Stimulated activated effector memory CD8-positive, alpha-beta T cell treated with anti-CD3 and anti-CD28 coated beads, Interleukin-12 subunit alpha, Interleukin-12 subunit beta, amount 100 ng/mL, for 72 hours (primary cell): ENCODE data around the gene EIF4A2.
"Not testable (repeated sequence)": the region's sequence is repeated elsewhere in the genome, so short reads cannot be mapped to it uniquely, and the experiment has no call there.

Experiments used
- ATAC-seq: fragments of 150-1000 bp; cut with Tn5 transposase; 2 replicates; pipeline ENCODE4 v1.10.0; 2021
- DNase-seq, 2 donors: peaks; one replicate each; pipeline ENCODE4 v3.0.0; 2021 to 2022; ENCODE audit warnings: low spot score in 2 of 2
- H3K27ac Mint-ChIP-seq: one replicate; pipeline ENCODE4 v1.8.0; 2022; ENCODE audit warnings: mild to moderate bottlenecking, mixed read lengths
- H3K36me3 Mint-ChIP-seq: one replicate; pipeline ENCODE4 v1.8.0; 2022; ENCODE audit warnings: mild to moderate bottlenecking, mixed read lengths
- H3K4me1 Mint-ChIP-seq: one replicate; pipeline ENCODE4 v1.8.0; 2022; ENCODE audit warnings: mixed read lengths
- H3K4me3 Mint-ChIP-seq: one replicate; pipeline ENCODE4 v1.8.0; 2022; ENCODE audit warnings: mild to moderate bottlenecking, mixed read lengths
- H3K9me3 Mint-ChIP-seq: one replicate; pipeline ENCODE4 v1.8.0; 2022; ENCODE audit warnings: mixed read lengths

The EIF4A2 gene

GRCh38 chr3:186798239-186798874 is 15.0 kb downstream of the EIF4A2 start:
- H3K4me3 Mint-ChIP-seq: no peak overlapping the region

GRCh38 chr3:186800285-186800684 is 16.9 kb downstream of the EIF4A2 start:
- no peak for ATAC-seq
- peaks cover 14% of the 10 kb centered on the region for H3K4me1 Mint-ChIP-seq

More at GRCh38 chr3:186798239-186798874, 15.0 kb downstream of the EIF4A2 start:
- no peak for DNase-seq
- Mint-ChIP-seq H3K9me3 (no peaks in the 10 kb centered on the region), H3K36me3 (peaks cover 100% of the 10 kb centered on the region), H3K4me1 (peaks cover 14% of the 10 kb centered on the region), H3K27ac (peak overlapping the region; percentile 20)
- ATAC-seq: peak; percentile 51

GRCh38 chr3:186802701-186803100 is 19.3 kb downstream of the EIF4A2 start:
- no peak overlapping the region for H3K27ac Mint-ChIP-seq
- H3K4me1 Mint-ChIP-seq: peaks cover 23% of the 10 kb centered on the region
- H3K4me3 Mint-ChIP-seq: no peak overlapping the region
- no peak for DNase-seq
- H3K36me3 Mint-ChIP-seq: peaks cover 78% of the 10 kb centered on the region
- no peak for ATAC-seq
- no peaks in the 10 kb centered on the region for H3K9me3 Mint-ChIP-seq

More at GRCh38 chr3:186800285-186800684, 16.9 kb downstream of the EIF4A2 start:
- no peak for DNase-seq
- H3K9me3 Mint-ChIP-seq: no peaks in the 10 kb centered on the region
- no peak overlapping the region for H3K4me3 Mint-ChIP-seq
- H3K36me3 Mint-ChIP-seq: peaks cover 100% of the 10 kb centered on the region
- H3K27ac Mint-ChIP-seq: no peak overlapping the region

- ATAC-seq, H3K9me3 Mint-ChIP-seq, H3K27ac Mint-ChIP-seq: not testable (repeated sequence)
These were observed 20.1 kb downstream of the EIF4A2 start for GRCh38 chr3:186803447-186803846.

GRCh38 chr3:186806089-186807055 is 23.0 kb downstream of the EIF4A2 start, which contains the start of gene RFC4:
RFC4 (minus strand) TSS chr3:186806482; CDS start chr3:186804713, 1,769 bp downstream.
- DNase-seq: peak; percentile 72 to 91
- H3K9me3 Mint-ChIP-seq: no peaks in the 10 kb centered on the region
- H3K36me3 Mint-ChIP-seq: peaks cover 41% of the 10 kb centered on the region
- H3K4me3 Mint-ChIP-seq: peak within 1 kb of the TSS; percentile 82
- H3K4me1 Mint-ChIP-seq: peaks cover 9% of the 10 kb centered on the region
- ATAC-seq: peak; percentile 92
- peak within 1 kb of the TSS; percentile 88 for H3K27ac Mint-ChIP-seq

More at GRCh38 chr3:186803447-186803846, 20.1 kb downstream of the EIF4A2 start:
- not testable (repeated sequence) for DNase-seq, H3K4me3 Mint-ChIP-seq
- peaks cover 70% of the 10 kb centered on the region for H3K36me3 Mint-ChIP-seq
- H3K4me1 Mint-ChIP-seq: peaks cover 20% of the 10 kb centered on the region

- Mint-ChIP-seq H3K27ac (peak overlapping the region; percentile 88), H3K9me3 (no peaks in the 10 kb centered on the region), H3K36me3 (peaks cover 33% of the 10 kb centered on the region), H3K4me1 (peaks cover 9% of the 10 kb centered on the region), H3K4me3 (peak overlapping the region; percentile 82)
- no peak for DNase-seq
- ATAC-seq: peak; percentile 35
These were observed 23.9 kb downstream of the EIF4A2 start for GRCh38 chr3:186807231-186807630.

- Mint-ChIP-seq H3K27ac (no peak overlapping the region), H3K9me3 (no peaks in the 10 kb centered on the region), H3K4me3 (no peak overlapping the region), H3K4me1 (peaks cover 9% of the 10 kb centered on the region), H3K36me3 (peaks cover under 1% of the 10 kb centered on the region)
- DNase-seq (no peak), ATAC-seq (no peak)
These were observed 27.1 kb downstream of the EIF4A2 start for GRCh38 chr3:186810336-186810996.

GRCh38 chr3:186811313-186811712 is 27.9 kb downstream of the EIF4A2 start:
- H3K4me1 Mint-ChIP-seq, H3K9me3 Mint-ChIP-seq, H3K4me3 Mint-ChIP-seq, H3K36me3 Mint-ChIP-seq, ATAC-seq, DNase-seq, H3K27ac Mint-ChIP-seq: not testable (repeated sequence)

GRCh38 chr3:186814100-186814499 is 30.7 kb downstream of the EIF4A2 start:
- Mint-ChIP-seq H3K4me1 (no peaks in the 10 kb centered on the region), H3K4me3 (no peak overlapping the region), H3K36me3 (no peaks in the 10 kb centered on the region), H3K9me3 (no peaks in the 10 kb centered on the region), H3K27ac (no peak overlapping the region)
- DNase-seq (no peak), ATAC-seq (no peak)

GRCh38 chr3:186815435-186815834 is 32.1 kb downstream of the EIF4A2 start:
- no peaks in the 10 kb centered on the region for H3K4me1 Mint-ChIP-seq
- ATAC-seq (no peak), DNase-seq (no peak)
- no peak overlapping the region for H3K4me3 Mint-ChIP-seq
- H3K27ac Mint-ChIP-seq: no peak overlapping the region
- H3K36me3 Mint-ChIP-seq: no peaks in the 10 kb centered on the region
- no peaks in the 10 kb centered on the region for H3K9me3 Mint-ChIP-seq

GRCh38 chr3:186818516-186818915 is 35.1 kb downstream of the EIF4A2 start:
- DNase-seq: no peak
- H3K27ac Mint-ChIP-seq: no peak overlapping the region
- no peaks in the 10 kb centered on the region for H3K36me3 Mint-ChIP-seq
- H3K4me3 Mint-ChIP-seq: no peak overlapping the region
- H3K4me1 Mint-ChIP-seq: no peaks in the 10 kb centered on the region
- no peak for ATAC-seq
- H3K9me3 Mint-ChIP-seq: no peaks in the 10 kb centered on the region

- DNase-seq (no peak), ATAC-seq (no peak)
- Mint-ChIP-seq H3K27ac (no peak overlapping the region), H3K36me3 (no peaks in the 10 kb centered on the region), H3K4me3 (no peak overlapping the region), H3K4me1 (peaks cover 3% of the 10 kb centered on the region), H3K9me3 (no peaks in the 10 kb centered on the region)
These were observed 35.6 kb downstream of the EIF4A2 start for GRCh38 chr3:186818956-186819355.

GRCh38 chr3:186821429-186822387 is 38.3 kb downstream of the EIF4A2 start:
- DNase-seq: no peak
- ATAC-seq: no peak
- Mint-ChIP-seq H3K27ac (no peak overlapping the region), H3K36me3 (no peaks in the 10 kb centered on the region), H3K9me3 (no peaks in the 10 kb centered on the region), H3K4me3 (no peak overlapping the region), H3K4me1 (peaks cover 30% of the 10 kb centered on the region)

GRCh38 chr3:186822388-186822759 is 39.0 kb downstream of the EIF4A2 start:
- ATAC-seq, H3K27ac Mint-ChIP-seq, H3K9me3 Mint-ChIP-seq, DNase-seq, H3K36me3 Mint-ChIP-seq, H3K4me3 Mint-ChIP-seq: not testable (repeated sequence)
- peaks cover 32% of the 10 kb centered on the region for H3K4me1 Mint-ChIP-seq
